ENCODE data around the gene RORC.
"Not testable (repeated sequence)": the region's sequence is repeated elsewhere in the genome, so short reads cannot be mapped to it uniquely, and the experiment has no call there.

Gene RORC

GRCh38 chr1:151768351-151769066 lies 63.1 kb downstream of the RORC start:
- DNase-seq: not testable (repeated sequence)

DNA sequence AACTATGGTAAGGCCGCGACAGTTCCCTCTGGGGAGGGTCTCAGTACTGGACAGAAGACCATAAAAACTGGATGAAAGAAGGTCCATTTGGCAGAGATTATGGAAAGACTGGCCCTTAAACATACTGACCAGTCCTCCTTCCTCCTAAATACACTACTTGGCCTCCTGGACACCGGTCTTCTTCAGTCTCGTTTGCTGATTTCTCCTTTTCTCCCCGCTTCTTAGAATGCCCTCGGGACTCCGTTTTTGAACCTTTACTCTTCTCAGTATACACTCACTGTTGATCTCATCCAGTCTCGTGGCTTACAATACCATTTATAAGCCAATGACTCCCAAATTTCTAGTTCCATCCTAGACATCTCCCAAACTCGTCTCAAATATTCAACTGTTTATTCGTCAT lies 67.6 kb downstream of the RORC start:
- no peak for DNase-seq

DNA sequence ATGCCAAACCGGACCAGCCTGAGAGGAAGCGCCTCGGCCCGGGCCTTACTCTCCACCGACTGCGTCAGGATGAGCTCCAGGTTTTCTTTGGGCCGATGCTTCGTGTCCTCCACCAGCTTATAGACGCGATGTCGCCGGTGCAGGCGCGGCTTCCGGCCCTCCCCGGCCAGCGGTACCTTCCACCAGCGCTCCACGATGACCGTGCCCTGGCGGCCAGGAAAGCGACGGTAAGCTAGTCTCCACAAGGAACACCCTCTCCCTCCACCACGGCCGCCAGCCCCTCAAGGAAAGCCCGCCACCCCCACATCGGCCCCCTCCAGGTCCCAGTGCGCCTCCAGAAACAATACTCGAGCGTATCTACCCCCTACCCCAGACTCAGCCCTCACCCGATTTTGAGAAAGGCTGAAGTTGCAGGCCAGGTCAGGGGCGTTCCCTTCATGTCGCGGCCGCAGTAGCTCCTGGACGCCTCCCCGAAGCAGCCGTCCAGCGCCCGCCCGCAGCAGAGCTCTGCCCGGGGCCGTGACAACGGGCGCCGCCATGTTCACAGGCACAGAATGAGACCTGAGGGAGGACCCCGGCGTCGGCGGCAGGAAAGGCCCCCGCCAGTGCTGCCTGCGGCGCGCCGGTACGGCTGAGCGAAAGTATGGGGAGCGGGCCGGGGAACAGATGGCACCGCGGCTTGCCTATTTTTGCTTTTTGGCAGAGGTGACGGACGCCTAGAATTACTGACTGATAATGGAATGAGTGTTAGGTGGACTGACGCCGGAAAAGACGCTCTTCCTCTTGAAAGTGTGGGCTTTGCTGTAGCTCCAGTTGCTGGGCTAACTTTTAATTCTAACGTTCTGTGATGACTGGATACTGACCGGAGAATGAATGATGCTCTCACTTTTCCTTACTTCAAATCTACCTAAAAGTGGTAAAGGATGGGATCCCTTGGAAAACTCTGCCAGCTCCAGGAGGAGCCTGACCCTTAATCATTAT lies 68.4 kb downstream of the RORC start, which contains the start of gene MRPL9:
MRPL9 (minus strand) TSS at position 556 of the 981 bp plus-strand sequence; CDS start at position 539, 17 bp downstream.
- DNase-seq: peak in 1 of 2 experiments; percentile 74

DNA sequence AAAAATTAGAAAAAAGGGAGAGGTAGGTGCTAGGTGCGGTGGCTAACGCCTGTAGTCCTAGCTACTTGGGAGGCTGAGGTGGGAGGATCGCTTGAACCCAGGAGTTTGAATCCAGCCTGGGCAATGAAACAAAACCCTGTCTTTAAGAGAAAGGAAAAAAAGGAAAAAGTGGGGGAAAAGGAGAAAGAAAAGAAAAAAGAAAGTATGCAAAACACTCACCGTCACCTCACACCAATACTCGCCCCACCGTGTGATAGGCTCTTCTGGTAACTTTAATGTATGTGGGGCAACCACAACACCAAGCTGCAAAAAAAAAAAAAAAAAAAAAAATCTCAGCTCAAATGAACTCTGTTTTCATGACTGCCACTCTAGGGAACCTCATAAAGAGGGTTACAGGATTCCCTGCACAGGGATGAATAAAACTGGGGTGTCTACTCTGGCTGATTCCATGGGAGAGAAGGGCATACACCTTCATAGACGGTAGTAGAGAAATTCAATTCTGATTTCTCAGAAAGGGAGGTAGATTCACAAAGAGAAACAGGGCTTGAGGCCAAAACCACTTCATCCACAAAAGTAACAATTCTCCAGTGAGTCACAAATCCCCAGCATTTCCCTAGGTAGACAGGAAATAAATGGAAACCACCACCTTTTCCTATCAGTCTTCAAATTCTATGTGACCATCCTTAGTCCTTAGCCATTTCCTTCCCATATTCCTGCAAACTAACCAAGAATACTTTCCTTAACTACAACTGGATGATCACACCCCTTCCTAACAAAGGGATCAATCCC lies 70.8 kb downstream of the RORC start:
- no peak for DNase-seq

GRCh38 chr1:151759241-151759640 lies 72.4 kb downstream of the RORC start:
- DNase-seq: no peak

DNA sequence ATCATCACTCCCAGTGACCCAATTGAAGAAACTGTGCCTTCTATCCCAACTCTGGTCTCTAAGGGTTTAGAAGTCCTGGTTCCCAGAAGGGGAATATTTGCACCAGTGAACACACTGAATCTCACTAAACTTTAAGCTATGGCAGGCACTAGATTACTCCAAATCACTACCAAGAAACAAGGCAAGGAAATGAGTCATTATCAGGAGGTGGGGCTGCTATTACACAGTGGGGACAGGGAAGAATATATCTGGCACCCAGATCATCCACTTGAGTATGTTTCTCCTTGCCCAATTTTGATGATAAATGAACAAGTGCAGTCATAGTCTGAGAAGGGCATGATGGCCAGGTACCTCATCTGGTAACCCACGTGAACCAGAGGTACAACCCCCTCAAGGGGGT lies 75.3 kb downstream of the RORC start:
- no peak for DNase-seq
